Stimulated activated CD4-positive, alpha-beta T cell treated with anti-CD3 and anti-CD28 coated beads, Interleukin-12 subunit alpha, Interleukin-12 subunit beta, amount 100 ng/mL, for 48 hours (primary cell): ENCODE results near the gene RMC1.
"Not testable (repeated sequence)": the region's sequence is repeated elsewhere in the genome, so short reads cannot be mapped to it uniquely, and the experiment has no call there.

Experiments
- DNase-seq, 3 donors: peaks; one replicate each; pipeline ENCODE4 v3.0.0-alpha.2; 2020; ENCODE audit warnings: low read depth in 2 of 3, low spot score in 1 of 3

RMC1 gene

GRCh38 chr18:23495723-23496440 is 7.4 kb upstream of the RMC1 start:
- no peak for DNase-seq

- DNase-seq, result no peak
Observed at GRCh38 chr18:23498117-23498516, 5.2 kb upstream of the RMC1 start.

- peak; percentile 51 to 73 (median 54) for DNase-seq
Observed at GRCh38 chr18:23498877-23499276, 4.4 kb upstream of the RMC1 start.

- DNase-seq, result no peak
Observed at GRCh38 chr18:23499291-23499781, 4.0 kb upstream of the RMC1 start.

DNA sequence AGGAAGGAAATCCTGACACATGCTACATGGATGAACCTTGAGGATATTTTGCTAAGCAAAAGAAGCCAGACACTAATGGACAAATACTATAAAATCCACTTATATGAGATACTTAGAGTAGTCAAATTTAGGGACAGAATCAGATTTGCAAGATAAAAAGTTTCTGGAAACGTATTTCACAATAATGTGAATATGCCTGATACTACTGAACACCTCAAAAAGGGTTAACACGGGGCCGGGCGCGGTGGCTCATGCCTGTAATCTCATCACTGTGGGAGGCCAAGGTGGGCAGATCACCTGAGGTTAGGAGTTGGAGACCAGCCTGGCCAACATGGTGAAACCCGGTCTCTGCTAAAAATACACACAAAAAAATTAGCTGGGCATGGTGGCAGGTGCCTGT is 1.7 kb upstream of the RMC1 start:
- DNase-seq, result no peak

DNA sequence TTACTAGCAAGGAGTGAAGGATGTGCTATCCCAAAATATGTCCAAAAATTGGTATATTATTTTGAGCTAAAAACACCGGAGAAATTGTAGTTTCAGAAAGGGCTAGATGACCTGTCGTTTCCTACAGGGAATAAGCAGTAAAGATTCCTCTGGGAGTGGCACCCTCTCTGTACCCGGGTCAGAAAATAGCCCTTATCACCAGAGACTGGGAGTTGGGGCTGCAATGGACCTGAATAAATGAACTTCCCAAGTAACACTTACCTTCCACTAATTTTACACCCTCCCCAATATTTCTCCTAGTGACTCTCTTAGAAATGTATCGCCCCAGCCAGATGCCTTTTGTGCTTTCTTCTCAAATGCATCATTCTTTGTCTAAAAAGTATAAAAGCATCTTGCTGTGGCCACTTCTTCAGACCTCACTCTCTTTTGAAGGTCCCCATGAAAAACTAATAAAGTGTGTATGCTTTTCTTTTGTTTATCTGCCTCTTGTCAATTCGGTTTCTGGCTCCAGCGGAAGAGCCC is 734 bp upstream of the RMC1 start:
- no peak for DNase-seq

DNA sequence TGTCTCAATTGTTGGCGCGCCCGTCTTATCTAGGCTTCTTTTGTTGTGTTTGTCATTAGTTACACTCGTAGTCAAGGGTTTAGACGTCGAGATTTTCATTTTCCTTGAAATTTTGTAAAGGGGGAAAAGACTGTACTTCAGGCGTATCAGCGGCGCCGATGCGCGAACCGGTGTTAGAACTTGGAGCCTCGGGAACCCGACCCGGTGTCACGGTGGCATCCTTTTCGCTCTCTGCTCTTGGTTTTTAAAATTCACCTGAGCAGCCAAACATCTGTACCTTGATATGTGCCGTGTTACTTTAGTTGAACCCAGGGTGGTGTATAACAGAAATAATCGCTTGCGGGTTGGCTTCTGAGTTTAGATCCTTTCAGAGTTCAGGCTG is 643 bp downstream of the RMC1 start:
- DNase-seq, result no peak

DNA sequence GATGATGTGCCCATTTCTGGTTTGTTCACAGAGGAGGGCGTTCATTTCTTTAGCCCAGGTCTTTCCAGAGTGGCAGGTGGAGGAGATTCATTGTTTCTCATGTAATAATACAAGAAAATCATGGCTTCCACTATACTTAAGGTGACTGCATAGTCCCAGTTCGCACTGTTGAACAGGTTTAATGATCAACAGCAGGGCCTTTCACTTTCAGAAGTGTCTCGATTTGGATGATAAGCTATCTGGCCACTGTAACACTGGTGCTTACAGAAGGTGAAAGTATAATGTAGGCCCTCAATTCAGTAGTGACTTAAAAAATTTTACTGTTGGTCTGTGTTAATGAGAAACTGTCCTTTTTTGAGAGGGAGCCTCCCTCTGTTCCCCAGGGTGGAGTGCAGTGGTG is 1.4 kb downstream of the RMC1 start:
- no peak for DNase-seq

DNA sequence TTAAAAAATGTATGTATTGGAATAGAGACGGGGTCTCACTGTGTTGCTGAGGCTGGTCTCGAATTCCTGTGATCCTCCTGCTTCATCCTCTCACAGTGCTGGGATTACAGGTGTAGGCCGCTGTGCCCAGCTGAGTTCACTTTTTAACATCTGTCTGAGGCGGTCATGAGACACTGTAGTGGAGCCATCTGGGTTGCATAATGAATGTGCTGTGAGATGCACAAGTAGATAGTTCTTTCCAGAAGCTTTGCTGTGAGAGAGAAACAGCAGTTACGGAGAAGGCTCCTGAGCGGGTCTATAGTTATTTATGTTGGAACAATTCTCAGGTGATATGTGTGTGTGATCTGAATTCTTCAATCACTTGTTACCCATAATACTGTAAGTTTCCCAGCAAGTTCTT is 3.1 kb downstream of the RMC1 start:
- no peak for DNase-seq

DNA sequence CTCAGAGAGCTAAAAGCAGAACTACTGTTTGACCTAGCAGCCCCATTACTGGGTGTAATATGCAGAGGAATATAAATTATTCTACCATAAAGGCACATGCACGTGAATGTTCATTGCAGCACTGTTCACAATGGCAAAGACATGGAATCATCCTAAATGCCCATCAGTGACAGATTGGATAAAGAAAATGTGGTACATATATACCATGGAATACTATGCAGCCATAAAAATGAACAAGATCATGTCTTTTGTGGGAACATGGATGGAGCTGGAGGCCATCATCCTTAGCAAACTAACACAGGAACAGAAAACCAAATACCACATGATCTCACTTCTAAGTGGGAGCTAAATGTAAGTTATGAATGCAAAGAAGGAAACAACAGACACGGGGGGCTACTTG is 7.6 kb downstream of the RMC1 start:
- not testable (repeated sequence) for DNase-seq

DNA sequence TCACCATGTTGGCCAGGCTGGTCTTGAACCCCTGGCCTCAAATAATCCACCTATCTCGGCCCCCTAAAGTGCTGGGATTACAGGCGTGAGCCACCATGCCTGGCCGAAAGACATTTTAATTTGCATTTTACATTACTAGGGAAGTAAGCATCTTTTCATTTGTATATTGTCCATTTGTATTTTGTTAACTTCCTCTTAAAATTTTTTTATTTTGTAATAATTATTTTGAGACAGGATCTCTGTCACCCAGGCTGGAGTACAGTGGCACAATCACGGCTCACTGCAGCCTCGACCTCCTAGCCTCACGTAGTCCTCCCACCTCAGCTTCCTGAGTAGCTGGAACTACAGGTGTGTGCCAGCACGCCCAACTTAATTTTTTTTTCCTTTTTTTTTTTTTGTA is 8.9 kb downstream of the RMC1 start:
- not testable (repeated sequence) for DNase-seq

- no peak for DNase-seq
Observed at GRCh38 chr18:23512641-23513040, 9.3 kb downstream of the RMC1 start.

DNA sequence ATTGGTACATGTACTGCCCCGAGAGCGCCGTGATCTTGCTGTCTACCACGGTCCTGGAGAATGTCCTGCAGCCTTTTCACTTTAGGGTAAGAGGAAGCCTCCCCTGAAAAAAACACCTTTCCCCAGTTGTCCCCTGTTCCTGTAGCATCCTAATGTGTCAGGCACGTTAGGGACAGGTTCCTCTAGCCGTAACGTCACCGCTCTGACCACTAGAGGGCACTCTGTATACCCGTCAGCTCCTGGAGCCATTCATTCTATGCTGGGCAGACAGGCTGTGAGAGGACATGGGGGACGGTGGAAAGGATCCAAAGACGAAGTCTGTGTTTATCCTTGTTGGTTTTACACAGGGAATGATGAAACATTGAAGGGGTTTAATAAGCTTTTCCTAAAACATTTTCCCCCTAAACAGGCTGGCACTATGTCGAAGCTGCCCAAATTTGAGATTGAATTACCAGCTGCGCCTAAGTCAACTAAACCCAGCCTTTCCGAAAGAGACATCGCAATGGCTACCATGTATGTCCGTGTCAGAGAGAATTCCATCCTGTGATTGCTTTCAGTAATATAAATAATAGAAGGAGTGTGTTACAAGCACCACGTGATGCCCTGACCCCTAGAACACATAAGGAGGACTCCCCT is 12.7 kb downstream of the RMC1 start:
- DNase-seq, result peak; percentile 51 to 76 (median 67)

DNA sequence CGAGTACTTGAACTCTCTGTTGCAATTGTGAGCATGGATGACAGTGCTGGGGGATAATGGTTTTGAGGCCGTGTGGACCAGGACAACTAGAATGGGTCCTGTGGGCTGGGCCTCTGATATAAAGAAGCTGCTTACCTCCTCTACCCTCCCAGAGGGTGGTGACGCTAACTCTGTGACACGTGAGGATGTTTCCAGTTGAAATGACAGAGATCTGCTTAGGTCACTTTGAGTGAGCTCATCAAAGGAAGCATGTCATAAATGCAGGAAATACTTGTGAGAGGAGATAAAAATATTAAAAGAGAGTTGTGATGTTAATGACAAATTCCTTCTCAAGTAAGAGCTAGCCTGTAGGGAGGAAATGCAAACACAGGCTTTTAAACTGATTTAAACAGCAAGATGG is 16.4 kb downstream of the RMC1 start:
- no peak for DNase-seq

DNA sequence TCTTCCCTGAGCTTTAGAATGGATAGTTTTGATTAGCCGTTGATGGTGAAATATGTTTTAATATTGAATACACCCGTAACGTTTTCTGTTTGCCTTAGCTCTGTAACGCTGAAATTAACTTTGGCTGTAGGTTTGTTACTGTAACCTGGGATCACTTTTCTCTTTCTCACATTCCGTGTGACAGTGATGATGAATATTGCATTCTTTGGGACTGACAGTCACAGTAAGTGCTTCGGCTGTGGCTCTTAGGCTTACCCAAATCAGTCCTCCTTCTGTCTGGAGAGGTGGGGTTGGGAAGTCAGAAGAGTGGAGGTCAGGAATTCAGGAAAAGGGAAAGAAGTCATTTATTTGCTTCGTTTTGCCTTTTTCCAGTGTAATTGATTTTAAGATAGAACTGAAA is 18.0 kb downstream of the RMC1 start:
- no peak for DNase-seq

DNA sequence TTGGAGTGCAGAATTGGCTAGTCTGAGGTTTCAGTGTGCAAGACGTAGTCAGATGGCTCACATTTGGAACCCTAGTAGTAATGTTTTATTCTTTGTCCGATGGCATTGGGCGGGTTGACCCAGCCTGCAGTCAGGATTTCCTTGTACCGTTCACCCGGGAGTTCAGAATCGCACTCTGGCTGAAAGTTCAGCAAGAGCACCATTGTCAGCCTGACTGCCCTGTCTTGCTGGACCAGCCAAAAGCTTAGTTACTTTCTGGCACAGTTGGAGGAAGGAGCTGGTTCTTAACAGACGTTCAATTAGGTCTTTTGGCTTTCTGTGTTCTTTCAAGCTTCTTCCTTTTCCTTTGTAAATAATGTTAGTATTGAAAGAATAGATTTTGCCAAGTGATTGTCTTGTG is 18.6 kb downstream of the RMC1 start:
- DNase-seq, result no peak

GRCh38 chr18:23523429-23524212 is 20.3 kb downstream of the RMC1 start:
- DNase-seq, result no peak

- no peak for DNase-seq
Observed at GRCh38 chr18:23524213-23524707, 20.9 kb downstream of the RMC1 start.

DNA sequence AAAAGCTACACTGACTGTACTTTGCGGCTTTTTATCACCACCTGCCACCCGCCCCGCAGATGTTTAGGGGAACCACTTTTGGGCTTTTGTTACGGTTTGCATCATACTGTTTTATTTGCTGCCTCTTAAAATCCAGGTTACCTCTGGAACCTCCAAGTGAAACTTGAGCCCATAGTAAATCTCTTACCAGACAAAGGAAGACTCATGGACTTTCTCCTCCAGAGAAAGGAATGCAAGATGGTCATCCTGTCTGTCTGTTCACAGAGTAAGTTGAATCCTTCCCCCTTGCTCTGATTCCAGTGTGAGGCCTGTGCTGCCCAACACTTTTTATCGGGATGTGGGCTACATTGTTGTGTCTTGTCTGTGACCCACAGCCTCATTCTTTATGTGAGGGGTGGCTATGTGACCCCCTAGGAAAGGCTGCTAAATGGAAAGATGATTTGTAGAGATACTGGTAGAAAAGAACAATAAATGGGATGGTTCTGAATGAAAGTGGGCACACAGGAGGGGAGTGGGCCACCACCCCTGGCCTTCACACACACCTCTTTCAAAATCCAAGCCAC is 23.3 kb downstream of the RMC1 start:
- no peak for DNase-seq

- DNase-seq, result no peak
Observed at GRCh38 chr18:23528580-23529472, 25.5 kb downstream of the RMC1 start.
